Large intestine (tissue), 3 donors: ENCODE data around the gene ZNF83. TPM values are rescaled to one million over a fixed set of nuclear protein-coding genes. Genes with fewer than 3 reads are reported as not detected.
"Not testable (repeated sequence)": the region's sequence is repeated elsewhere in the genome, so short reads cannot be mapped to it uniquely, and the experiment has no call there.

Experiments used
- DNase-seq, 2 donors: peaks; one replicate each; pipeline versions ENCODE4 v3.0.0 to v3.0.0-alpha.2; 2013
- H3K27ac ChIP-seq: one replicate; pipeline ENCODE4 v1.5.1; 2013; ENCODE audit warnings: low read length
- H3K27me3 ChIP-seq: 2 replicates; pipeline ENCODE4 v1.6.1; 2013; ENCODE audit warnings: low read length; ENCODE audit not compliant: control insufficient read depth, insufficient read depth
- H3K36me3 ChIP-seq: 2 replicates; pipeline ENCODE4 v1.6.1; 2013; ENCODE audit warnings: low read length; ENCODE audit not compliant: control insufficient read depth, insufficient read depth
- H3K4me1 ChIP-seq: one replicate; pipeline ENCODE4 v1.6.1; 2013; ENCODE audit warnings: low read length; ENCODE audit not compliant: control insufficient read depth, insufficient read depth
- H3K4me3 ChIP-seq: one replicate; pipeline ENCODE4 v1.5.1; 2013; ENCODE audit warnings: low read length
- H3K9me3 ChIP-seq: one replicate; pipeline ENCODE4 v1.6.1; 2013; ENCODE audit warnings: mild to moderate bottlenecking, low read depth, low read length, moderate library complexity; ENCODE audit not compliant: control insufficient read depth
- WGBS: methylation state at CpG from one replicate; pipeline ENCODE4 v1.1.5; 2013; ENCODE audit warnings: low lambda C conversion rate; ENCODE audit not compliant: insufficient coverage; 5-methylcytosine and 5-hydroxymethylcytosine counted together
- polyA plus RNA-seq: library from polyadenylated mRNA; unstranded; fragments of 120-200 nt; gene quantifications from one replicate; pipeline ENCODE4 v1.2.1, GENCODE V29; 2013

The ZNF83 gene
- polyA plus RNA-seq, 1 donor = 90.2 TPM

DNA sequence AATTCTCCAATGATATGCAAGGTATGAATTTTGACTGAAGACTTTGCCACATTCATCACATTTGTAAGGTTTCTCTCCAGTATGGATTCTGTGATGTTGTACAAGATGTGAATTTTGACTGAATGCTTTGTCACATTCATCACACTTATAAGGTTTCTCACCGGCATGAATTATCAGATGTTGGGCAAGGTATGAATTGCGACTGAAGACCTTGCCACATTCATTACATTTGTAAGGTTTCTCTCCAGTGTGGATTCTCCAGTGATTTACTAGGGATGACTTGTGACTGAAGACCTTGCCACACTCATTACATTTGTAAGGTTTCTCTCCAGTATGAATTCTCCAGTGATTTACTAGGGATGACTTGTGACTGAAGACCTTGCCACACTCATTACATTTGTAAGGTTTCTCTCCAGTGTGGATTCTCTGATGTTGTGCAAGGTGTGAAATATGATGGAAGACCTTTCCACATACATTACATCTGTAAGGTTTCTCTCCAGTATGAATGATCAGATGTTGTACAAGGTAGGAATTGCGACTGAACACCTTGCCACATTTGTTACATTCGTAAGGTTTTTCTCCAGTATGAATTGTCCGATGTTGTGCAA lies 24.8 kb downstream of the ZNF83 start:
- no peaks in the 10 kb centered on the region for H3K27me3 ChIP-seq
- peaks cover 67% of the 10 kb centered on the region for H3K36me3 ChIP-seq

DNA sequence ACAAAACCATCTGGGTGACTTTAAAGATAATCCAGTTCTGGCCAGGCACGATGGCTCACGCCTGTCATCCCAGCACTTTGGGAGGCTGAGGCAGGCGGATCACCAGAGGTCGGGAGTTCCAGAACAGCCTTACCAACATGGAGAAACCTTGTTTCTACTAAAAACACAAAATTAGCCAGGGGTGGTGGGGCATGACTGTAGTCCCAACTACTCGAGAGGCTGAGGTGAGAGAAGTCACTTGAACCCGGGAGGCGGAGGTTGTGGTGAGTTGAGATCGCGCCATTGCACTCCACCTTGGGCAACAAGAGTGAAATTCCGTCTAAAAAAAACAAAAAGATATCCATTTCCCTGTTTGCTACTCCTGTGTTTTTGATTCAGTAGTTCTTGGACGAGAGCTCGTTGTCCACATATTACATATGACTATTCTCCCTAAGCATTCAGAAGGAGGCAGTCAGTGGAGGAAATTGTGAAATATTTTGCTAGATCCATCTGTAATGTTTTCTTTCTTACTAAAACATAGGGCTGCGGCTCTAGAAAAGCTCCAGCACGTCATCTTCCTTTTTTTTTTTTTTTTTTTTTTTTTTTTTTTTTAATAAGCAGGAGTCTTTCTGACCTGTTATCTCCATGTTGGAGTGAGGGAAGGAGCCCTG lies 34.5 kb downstream of the ZNF83 start:
- Histone ChIP-seq H3K9me3 (peaks cover 38% of the 10 kb centered on the region), H3K27me3 (no peaks in the 10 kb centered on the region), H3K4me3 (no peak overlapping the region), H3K4me1 (peaks cover 15% of the 10 kb centered on the region), H3K27ac (no peak overlapping the region), H3K36me3 (peaks cover 15% of the 10 kb centered on the region)
- DNase-seq = no peak
- WGBS = 91% methylated on average over 4 of the region's 14 CpGs

More for the DNA sequence above, 24.8 kb downstream of the ZNF83 start:
- Histone ChIP-seq H3K27ac (no peak overlapping the region), H3K4me1 (no peaks in the 10 kb centered on the region), H3K9me3 (peaks cover 48% of the 10 kb centered on the region), H3K4me3 (no peak overlapping the region)
- WGBS = no CpG with 5 or more reads among the region's 5 CpGs
- DNase-seq = no peak

DNA sequence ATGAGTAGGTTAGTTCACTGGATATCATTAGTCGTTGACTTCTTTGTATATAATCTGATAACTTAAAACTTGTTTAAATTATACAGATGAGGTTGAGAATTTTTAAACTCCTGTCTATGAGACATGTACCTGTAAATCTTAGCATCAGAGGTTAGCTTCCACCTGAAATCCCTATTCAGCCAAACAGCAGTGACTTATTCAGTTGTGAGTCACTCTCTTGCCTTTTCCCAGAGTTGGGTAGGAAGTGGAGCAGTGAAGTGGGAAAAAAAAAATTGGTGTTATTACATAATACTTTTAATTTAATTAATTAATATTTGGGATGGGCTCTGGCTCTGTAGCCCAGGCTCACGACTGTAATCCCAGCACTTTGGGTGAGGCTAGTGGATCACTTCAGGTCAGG lies 35.2 kb downstream of the ZNF83 start:
- Histone ChIP-seq H3K4me3 (no peak overlapping the region), H3K4me1 (peaks cover 18% of the 10 kb centered on the region), H3K27ac (no peak overlapping the region), H3K36me3 (peaks cover 13% of the 10 kb centered on the region), H3K9me3 (peaks cover 45% of the 10 kb centered on the region), H3K27me3 (no peaks in the 10 kb centered on the region)
- 92% methylated on average over 2 of the region's 2 CpGs for WGBS
- DNase-seq = no peak

DNA sequence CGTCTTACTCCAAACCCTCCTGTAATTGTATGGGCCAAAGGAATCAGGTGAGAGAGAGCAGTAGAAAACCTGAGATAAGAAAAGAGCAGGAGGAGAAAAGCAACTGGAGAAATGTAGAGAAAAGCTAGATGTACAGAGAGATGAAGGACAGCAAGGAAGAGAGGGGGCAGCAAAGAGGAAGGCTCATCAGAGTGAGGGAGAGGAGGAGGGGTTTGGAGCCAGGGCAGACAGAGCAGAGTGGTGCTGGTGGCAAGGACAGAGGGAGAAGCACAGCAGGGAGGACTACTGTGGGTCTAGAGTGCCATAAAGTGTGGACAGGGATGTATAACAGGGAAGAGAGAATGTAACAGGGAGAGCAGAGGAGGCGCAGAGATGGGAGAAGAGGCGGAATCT lies 36.2 kb downstream of the ZNF83 start:
- peak overlapping the region; percentile 78 for H3K4me3 ChIP-seq
- 23% methylated on average over 3 of the region's 3 CpGs for WGBS
- H3K27me3 ChIP-seq = not testable (repeated sequence)
- peaks cover 13% of the 10 kb centered on the region for H3K36me3 ChIP-seq
- H3K9me3 ChIP-seq = peaks cover 47% of the 10 kb centered on the region
- H3K4me1 ChIP-seq = peaks cover 18% of the 10 kb centered on the region
- peak overlapping the region; percentile 89 for H3K27ac ChIP-seq
- peak in 1 of 2 donors; percentile 6 for DNase-seq

DNA sequence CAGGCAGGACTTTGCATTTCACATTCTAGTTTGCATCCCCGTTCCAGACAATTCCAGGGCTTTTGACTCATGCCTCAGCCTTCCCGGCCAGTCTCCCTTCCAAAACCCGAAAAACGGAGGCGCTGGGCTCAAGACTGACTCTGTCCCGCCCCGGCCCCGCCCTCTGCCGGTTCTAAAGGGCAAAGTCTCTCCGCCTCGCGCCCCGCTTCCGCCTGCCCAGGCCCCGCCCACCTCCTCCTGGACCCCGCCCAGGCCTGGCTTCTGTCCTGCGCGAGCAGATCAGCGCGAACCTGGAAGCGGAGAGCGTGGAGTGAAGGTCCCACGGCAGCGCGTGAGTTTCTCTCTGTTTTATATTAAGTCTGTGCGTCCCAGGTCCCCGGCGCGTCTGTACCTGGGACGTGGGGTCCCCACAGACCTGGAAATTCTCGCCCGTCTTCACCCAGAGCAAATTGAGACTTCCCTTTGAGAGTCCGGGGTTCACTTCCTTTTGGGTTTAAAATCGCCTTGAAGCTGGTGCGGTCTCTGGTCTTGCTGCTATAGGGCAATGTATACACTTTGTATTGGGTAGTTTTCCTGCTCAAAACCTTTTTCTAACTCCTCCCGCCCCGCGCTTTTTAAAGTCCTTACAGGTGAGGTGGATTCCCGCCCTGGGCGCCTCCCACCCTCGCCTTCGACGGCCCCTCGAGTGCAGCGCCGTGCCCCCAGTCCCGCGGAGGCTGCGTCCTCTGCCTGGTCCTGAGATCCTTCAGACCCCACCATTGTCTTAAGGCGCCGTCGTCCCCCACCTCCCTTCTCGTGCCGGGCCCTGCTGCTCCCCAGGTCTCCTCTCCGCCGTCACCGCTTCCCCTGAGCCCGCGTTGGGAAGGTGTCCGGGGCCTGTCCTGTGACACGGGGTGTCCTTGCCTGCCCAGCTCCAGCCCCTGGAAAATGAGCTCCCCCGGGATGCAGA lies 36.9 kb downstream of the ZNF83 start:
- Histone ChIP-seq H3K9me3 (peaks cover 47% of the 10 kb centered on the region), H3K27ac (peak overlapping the region; percentile 89), H3K36me3 (peaks cover 19% of the 10 kb centered on the region), H3K27me3 (no peaks in the 10 kb centered on the region), H3K4me3 (peak overlapping the region; percentile 78), H3K4me1 (peaks cover 18% of the 10 kb centered on the region)
- WGBS = 0% methylated on average over 1 of the region's 62 CpGs
- DNase-seq = peak; percentile 89 to 96

DNA sequence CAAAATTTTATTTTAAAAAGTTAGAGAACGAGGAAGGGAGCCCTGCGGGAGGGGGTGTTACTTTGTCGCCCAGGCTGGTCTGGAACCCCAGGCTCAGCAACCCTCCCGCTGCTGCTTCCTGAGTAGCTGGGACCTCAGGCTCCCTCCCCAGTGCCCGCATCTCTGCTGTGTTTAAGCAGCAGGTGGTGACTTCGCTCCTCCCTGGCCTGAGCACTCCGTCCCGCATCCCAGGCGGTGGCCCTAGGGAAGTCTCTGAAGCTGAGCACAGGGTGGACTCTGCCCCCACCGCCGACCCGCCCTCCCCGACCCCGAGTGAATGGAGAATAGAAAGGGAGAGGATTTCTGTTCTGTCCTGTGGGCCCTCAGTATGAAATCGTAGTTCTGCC lies 37.5 kb downstream of the ZNF83 start:
- H3K9me3 ChIP-seq = peaks cover 42% of the 10 kb centered on the region
- H3K4me3 ChIP-seq = peak overlapping the region; percentile 78
- H3K27me3 ChIP-seq = no peaks in the 10 kb centered on the region
- H3K27ac ChIP-seq = peak overlapping the region; percentile 89
- no CpG with 5 or more reads among the region's 15 CpGs for WGBS
- H3K36me3 ChIP-seq = peaks cover 24% of the 10 kb centered on the region
- H3K4me1 ChIP-seq = peaks cover 18% of the 10 kb centered on the region
- DNase-seq = peak in 1 of 2 donors; percentile 71

DNA sequence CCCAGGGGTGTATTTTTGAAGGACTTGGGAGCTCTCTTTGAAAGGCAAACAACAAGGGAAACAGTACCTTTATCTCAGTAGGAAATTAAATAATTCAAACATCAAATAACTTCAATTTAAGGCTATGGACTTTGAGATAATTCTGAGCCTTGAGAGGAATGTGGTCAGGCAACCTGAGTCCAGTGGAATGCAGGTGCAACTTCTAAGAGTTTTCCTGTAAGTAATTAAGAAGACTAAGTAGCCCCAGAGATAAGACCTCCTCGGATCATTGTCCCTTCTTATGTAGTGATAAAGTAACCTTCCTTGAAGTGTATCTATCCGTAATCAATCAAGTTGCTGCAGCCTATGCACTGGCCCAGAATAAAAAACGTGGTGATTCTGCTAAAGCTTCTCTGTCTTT lies 38.9 kb downstream of the ZNF83 start:
- WGBS = no CpG with 5 or more reads among the region's 3 CpGs
- peaks cover 18% of the 10 kb centered on the region for H3K4me1 ChIP-seq
- peaks cover 36% of the 10 kb centered on the region for H3K9me3 ChIP-seq
- no peaks in the 10 kb centered on the region for H3K27me3 ChIP-seq
- peaks cover 16% of the 10 kb centered on the region for H3K36me3 ChIP-seq
- DNase-seq = peak; percentile 47 to 73
- H3K27ac ChIP-seq = peak overlapping the region; percentile 89
- H3K4me3 ChIP-seq = no peak overlapping the region

DNA sequence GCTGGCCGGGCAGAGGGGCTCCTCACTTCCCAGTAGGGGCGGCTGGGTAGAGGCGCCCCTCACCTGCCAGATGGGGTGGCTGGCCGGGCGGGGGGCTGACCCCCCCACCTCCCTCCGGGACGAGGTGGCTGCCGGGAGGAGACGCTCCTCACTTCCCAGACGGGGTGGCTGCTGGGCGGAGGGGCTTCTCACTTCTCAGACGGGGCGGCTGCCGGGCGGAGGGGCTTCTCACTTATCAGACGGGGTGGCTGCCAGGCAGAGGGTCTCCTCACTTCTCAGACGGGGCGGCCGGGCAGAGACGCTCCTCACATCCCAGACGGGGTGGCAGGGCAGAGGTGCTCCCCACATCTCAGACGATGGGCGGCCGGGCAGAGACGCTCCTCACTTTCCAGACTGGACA lies 44.7 kb downstream of the ZNF83 start:
- not testable (repeated sequence) for H3K27ac ChIP-seq, H3K27me3 ChIP-seq, DNase-seq, H3K4me1 ChIP-seq, H3K4me3 ChIP-seq
- Histone ChIP-seq H3K9me3 (peaks cover 29% of the 10 kb centered on the region), H3K36me3 (peaks cover 37% of the 10 kb centered on the region)
- no CpG with 5 or more reads among the region's 25 CpGs for WGBS

DNA sequence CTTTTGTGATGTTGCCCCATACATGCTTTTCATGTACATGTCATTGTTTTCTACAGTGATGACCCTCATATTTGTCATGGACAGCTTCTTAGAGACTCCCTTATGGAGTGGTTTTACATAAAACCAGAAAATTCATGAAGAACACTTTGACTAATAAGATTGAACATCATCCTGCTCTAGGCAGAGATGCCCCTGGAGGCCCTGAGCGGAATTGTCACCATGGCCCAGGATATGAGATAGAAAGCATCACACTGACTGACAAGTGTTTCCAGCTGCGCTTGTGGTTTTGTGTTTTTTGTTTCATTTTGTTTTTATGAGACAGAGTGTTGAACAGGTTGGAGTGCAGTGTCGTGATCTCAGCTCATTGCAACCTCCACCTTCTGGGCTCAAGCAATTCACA lies 45.9 kb downstream of the ZNF83 start:
- Histone ChIP-seq H3K27me3 (no peaks in the 10 kb centered on the region), H3K36me3 (peaks cover 38% of the 10 kb centered on the region), H3K27ac (no peak overlapping the region), H3K4me3 (no peak overlapping the region), H3K4me1 (no peaks in the 10 kb centered on the region), H3K9me3 (peaks cover 18% of the 10 kb centered on the region)
- no CpG with 5 or more reads among the region's 3 CpGs for WGBS
- DNase-seq = no peak

DNA sequence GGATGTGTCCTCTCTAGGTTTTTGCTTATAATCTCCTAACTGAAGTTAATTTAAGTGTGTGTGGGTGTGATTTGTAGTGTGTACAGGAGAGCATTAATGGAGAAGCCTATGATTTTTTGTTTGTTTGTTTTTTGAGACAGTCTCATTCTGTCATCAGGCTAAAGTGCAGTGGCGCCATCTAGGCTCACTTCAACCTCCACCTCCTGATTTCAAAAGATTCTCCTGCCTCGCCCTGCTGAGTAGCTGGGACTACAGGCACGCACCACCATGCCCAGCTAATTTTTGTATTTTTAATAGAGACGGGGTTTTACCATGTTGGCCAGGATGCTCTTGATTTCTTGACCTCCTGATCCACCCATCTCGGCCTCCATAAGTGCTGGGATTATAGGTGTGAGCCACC lies 47.4 kb downstream of the ZNF83 start:
- Histone ChIP-seq H3K9me3 (peaks cover 16% of the 10 kb centered on the region), H3K4me3 (no peak overlapping the region), H3K27me3 (no peaks in the 10 kb centered on the region), H3K27ac (no peak overlapping the region), H3K4me1 (no peaks in the 10 kb centered on the region), H3K36me3 (peaks cover 31% of the 10 kb centered on the region)
- WGBS = no CpG with 5 or more reads among the region's 5 CpGs
- DNase-seq = no peak
